Activated T-helper 1 cell treated with anti-CD3 and anti-CD28 coated beads, Interleukin-12 subunit alpha, Interleukin-12 subunit beta, Interleukin-2, Interleukin-4 antibody, amounts not matched to agents 30 ng/mL and 10 ng/mL and 1 ng/mL, durations not matched to agents 14 hours and 24 hours and 36 hours (primary cell): ENCODE results near the gene AEBP2. TPM values are rescaled to one million over a fixed set of nuclear protein-coding genes. Genes with fewer than 3 reads are reported as not detected.
"Not testable (repeated sequence)": the region's sequence is repeated elsewhere in the genome, so short reads cannot be mapped to it uniquely, and the experiment has no call there.

Source experiments
- DNase-seq: peaks from one replicate; pipeline ENCODE4 v3.0.0; 2021; ENCODE audit warnings: low spot score
- H3K27ac Mint-ChIP-seq: one replicate; pipeline ENCODE4 v1.8.0; 2021; ENCODE audit warnings: mild to moderate bottlenecking, mixed read lengths
- H3K27me3 Mint-ChIP-seq: one replicate; pipeline ENCODE4 v1.8.0; 2022; ENCODE audit warnings: mild to moderate bottlenecking, moderate library complexity, mixed read lengths; ENCODE audit not compliant: insufficient read depth
- H3K36me3 Mint-ChIP-seq: one replicate; pipeline ENCODE4 v1.8.0; 2021; ENCODE audit warnings: low read depth, mixed read lengths
- H3K4me1 Mint-ChIP-seq: one replicate; pipeline ENCODE4 v1.8.0; 2021; ENCODE audit warnings: low read depth, mixed read lengths
- H3K4me3 Mint-ChIP-seq: one replicate; pipeline ENCODE4 v1.8.0; 2021; ENCODE audit warnings: mild to moderate bottlenecking, moderate library complexity, mixed read lengths
- H3K9me3 Mint-ChIP-seq: one replicate; pipeline ENCODE4 v1.8.0; 2021; ENCODE audit warnings: mixed read lengths
- intact Hi-C: fragments of 100-400 bp; cut with micrococcal nuclease; formaldehyde crosslinking; loops from one replicate; pipeline ENCODE4 v1.15.1; 2024
- total RNA-seq: library from RNA; stranded (reverse); gene quantifications from 2 replicates; pipeline ENCODE4 v1.2.3, GENCODE V29; 2022

AEBP2 gene
- total RNA-seq, 1 donor from 2014 or later, result 53.9 TPM

- DNase-seq, H3K27me3 Mint-ChIP-seq, H3K27ac Mint-ChIP-seq, H3K4me3 Mint-ChIP-seq, intact Hi-C loops: not testable (repeated sequence)
- Mint-ChIP-seq H3K36me3 (peaks cover 58% of the 10 kb centered on the region), H3K4me1 (peaks cover 25% of the 10 kb centered on the region), H3K9me3 (peaks cover 12% of the 10 kb centered on the region)
Observed at GRCh38 chr12:19475884-19476505, 36.7 kb downstream of the AEBP2 start.

GRCh38 chr12:19477071-19477470, 37.8 kb downstream of the AEBP2 start:
- Mint-ChIP-seq H3K9me3 (peaks cover 12% of the 10 kb centered on the region), H3K27ac (no peak overlapping the region), H3K4me3 (no peak overlapping the region), H3K4me1 (peaks cover 29% of the 10 kb centered on the region), H3K27me3 (no peaks in the 10 kb centered on the region), H3K36me3 (peaks cover 62% of the 10 kb centered on the region)
- intact Hi-C loops, result no loop called here
- DNase-seq, result no peak

- peak overlapping the region; percentile 36 for H3K27ac Mint-ChIP-seq
- peaks cover 57% of the 10 kb centered on the region for H3K4me1 Mint-ChIP-seq
- peaks cover 12% of the 10 kb centered on the region for H3K9me3 Mint-ChIP-seq
- DNase-seq, result no peak
- peaks cover 62% of the 10 kb centered on the region for H3K36me3 Mint-ChIP-seq
- no peak overlapping the region for H3K4me3 Mint-ChIP-seq
- H3K27me3 Mint-ChIP-seq, result no peaks in the 10 kb centered on the region
- intact Hi-C loops, result no loop called here
Observed at GRCh38 chr12:19480459-19480858, 41.2 kb downstream of the AEBP2 start.

- no peaks in the 10 kb centered on the region for H3K27me3 Mint-ChIP-seq
- peaks cover 12% of the 10 kb centered on the region for H3K9me3 Mint-ChIP-seq
- peaks cover 60% of the 10 kb centered on the region for H3K36me3 Mint-ChIP-seq
- peak overlapping the region; percentile 81 for H3K27ac Mint-ChIP-seq
- intact Hi-C loops, result loop anchor here (1.0 to 2.0 kb wide), 5 partner anchors 17 to 193 kb away; no protein-coding TSS in a partner anchor
- no peak for DNase-seq
- peaks cover 61% of the 10 kb centered on the region for H3K4me1 Mint-ChIP-seq
- H3K4me3 Mint-ChIP-seq, result peak overlapping the region; percentile 8
Observed at GRCh38 chr12:19482036-19482435, 42.7 kb downstream of the AEBP2 start.

- peak overlapping the region; percentile 8 for H3K4me3 Mint-ChIP-seq
- intact Hi-C loops, result loop anchor here (1.0 to 2.0 kb wide), 5 partner anchors 16 to 193 kb away; no protein-coding TSS in a partner anchor
- H3K4me1 Mint-ChIP-seq, result peaks cover 55% of the 10 kb centered on the region
- peak overlapping the region; percentile 81 for H3K27ac Mint-ChIP-seq
- H3K9me3 Mint-ChIP-seq, result peaks cover 12% of the 10 kb centered on the region
- peak; percentile 26 for DNase-seq
- H3K36me3 Mint-ChIP-seq, result peaks cover 54% of the 10 kb centered on the region
- no peaks in the 10 kb centered on the region for H3K27me3 Mint-ChIP-seq
Observed at GRCh38 chr12:19482551-19483109, 43.3 kb downstream of the AEBP2 start.

- H3K4me1 Mint-ChIP-seq, result peaks cover 54% of the 10 kb centered on the region
Observed at GRCh38 chr12:19483727-19484126, 44.4 kb downstream of the AEBP2 start.

GRCh38 chr12:19484738-19485137, 45.4 kb downstream of the AEBP2 start:
- Mint-ChIP-seq H3K4me3 (no peak overlapping the region), H3K4me1 (peaks cover 62% of the 10 kb centered on the region), H3K27ac (peak overlapping the region; percentile 54), H3K27me3 (no peaks in the 10 kb centered on the region), H3K36me3 (peaks cover 40% of the 10 kb centered on the region), H3K9me3 (peaks cover 8% of the 10 kb centered on the region)
- no peak for DNase-seq
- intact Hi-C loops, result no loop called here

More at GRCh38 chr12:19483727-19484126, 44.4 kb downstream of the AEBP2 start:
- H3K9me3 Mint-ChIP-seq, result peaks cover 10% of the 10 kb centered on the region
- intact Hi-C loops, result loop anchor here (2.0 kb wide), 2 partner anchors 15 to 69 kb away; no protein-coding TSS in a partner anchor
- no peak for DNase-seq
- peak overlapping the region; percentile 40 for H3K4me3 Mint-ChIP-seq
- peaks cover 48% of the 10 kb centered on the region for H3K36me3 Mint-ChIP-seq
- no peaks in the 10 kb centered on the region for H3K27me3 Mint-ChIP-seq
- H3K27ac Mint-ChIP-seq, result peak overlapping the region; percentile 81

- DNase-seq, result no peak
- H3K27me3 Mint-ChIP-seq, result no peaks in the 10 kb centered on the region
- H3K36me3 Mint-ChIP-seq, result peaks cover 37% of the 10 kb centered on the region
- peak overlapping the region; percentile 54 for H3K27ac Mint-ChIP-seq
- intact Hi-C loops, result no loop called here
- no peak overlapping the region for H3K4me3 Mint-ChIP-seq
- peaks cover 6% of the 10 kb centered on the region for H3K9me3 Mint-ChIP-seq
- peaks cover 62% of the 10 kb centered on the region for H3K4me1 Mint-ChIP-seq
Observed at GRCh38 chr12:19485240-19485639, 45.9 kb downstream of the AEBP2 start.

GRCh38 chr12:19489168-19489567, 49.9 kb downstream of the AEBP2 start:
- DNase-seq, result no peak
- Mint-ChIP-seq H3K27me3 (no peaks in the 10 kb centered on the region), H3K27ac (no peak overlapping the region), H3K4me3 (no peak overlapping the region), H3K9me3 (no peaks in the 10 kb centered on the region), H3K4me1 (peaks cover 40% of the 10 kb centered on the region), H3K36me3 (peaks cover 18% of the 10 kb centered on the region)
- intact Hi-C loops, result no loop called here

GRCh38 chr12:19490908-19491307, 51.6 kb downstream of the AEBP2 start:
- Mint-ChIP-seq H3K9me3 (no peaks in the 10 kb centered on the region), H3K4me3 (no peak overlapping the region), H3K4me1 (peaks cover 29% of the 10 kb centered on the region), H3K27me3 (no peaks in the 10 kb centered on the region), H3K36me3 (peaks cover 15% of the 10 kb centered on the region), H3K27ac (no peak overlapping the region)
- DNase-seq, result no peak
- intact Hi-C loops, result no loop called here

- peaks cover 10% of the 10 kb centered on the region for H3K36me3 Mint-ChIP-seq
- intact Hi-C loops, result no loop called here
Observed at GRCh38 chr12:19491863-19492262, 52.6 kb downstream of the AEBP2 start.

GRCh38 chr12:19496219-19496878, 57.1 kb downstream of the AEBP2 start:
- Mint-ChIP-seq H3K9me3 (no peaks in the 10 kb centered on the region), H3K27ac (no peak overlapping the region), H3K4me1 (peaks cover 23% of the 10 kb centered on the region), H3K4me3 (no peak overlapping the region), H3K36me3 (peaks cover 18% of the 10 kb centered on the region), H3K27me3 (no peaks in the 10 kb centered on the region)
- intact Hi-C loops, result no loop called here
- no peak for DNase-seq

More at GRCh38 chr12:19491863-19492262, 52.6 kb downstream of the AEBP2 start:
- Mint-ChIP-seq H3K4me3 (no peak overlapping the region), H3K27me3 (no peaks in the 10 kb centered on the region), H3K9me3 (no peaks in the 10 kb centered on the region), H3K4me1 (peaks cover 27% of the 10 kb centered on the region), H3K27ac (no peak overlapping the region)
- DNase-seq, result no peak

GRCh38 chr12:19498099-19498498, 58.8 kb downstream of the AEBP2 start:
- no peak overlapping the region for H3K4me3 Mint-ChIP-seq
- DNase-seq, result no peak

More at GRCh38 chr12:19498099-19498498, 58.8 kb downstream of the AEBP2 start:
- H3K36me3 Mint-ChIP-seq, result peaks cover 23% of the 10 kb centered on the region
- no peak overlapping the region for H3K27ac Mint-ChIP-seq
- no peaks in the 10 kb centered on the region for H3K27me3 Mint-ChIP-seq
- no peaks in the 10 kb centered on the region for H3K9me3 Mint-ChIP-seq
- H3K4me1 Mint-ChIP-seq, result peaks cover 14% of the 10 kb centered on the region
- intact Hi-C loops, result loop anchor here (2.0 kb wide), 1 partner anchor 15 kb away; no protein-coding TSS in a partner anchor
